ENCODE data around the gene PJA2.
"Not testable (repeated sequence)": the region's sequence is repeated elsewhere in the genome, so short reads cannot be mapped to it uniquely, and the experiment has no call there.

PJA2 gene

GRCh38 chr5:109300367-109300766 is 109.4 kb downstream of the PJA2 start:
- no peak for DNase-seq

GRCh38 chr5:109299557-109299956 is 110.2 kb downstream of the PJA2 start:
- DNase-seq, result no peak

GRCh38 chr5:109298794-109299193 is 111.0 kb downstream of the PJA2 start:
- no peak for DNase-seq

GRCh38 chr5:109297900-109298299 is 111.9 kb downstream of the PJA2 start:
- no peak for DNase-seq

GRCh38 chr5:109291090-109291489 is 118.7 kb downstream of the PJA2 start:
- DNase-seq, result no peak

- DNase-seq, result no peak
Measured at GRCh38 chr5:109290231-109290630, 119.5 kb downstream of the PJA2 start.

GRCh38 chr5:109286628-109287027 is 123.1 kb downstream of the PJA2 start:
- not testable (repeated sequence) for DNase-seq

Data from stimulated activated CD4-positive, alpha-beta T cell treated with anti-CD3 and anti-CD28 coated beads, Interleukin-4, amount 100 ng/mL, for 1 hour (primary cell).